ENCODE measurements around the gene MRGPRF.

Gene MRGPRF

GRCh38 chr11:69033431-69033830, 20.4 kb upstream of the MRGPRF start:
- no peaks in the 10 kb centered on the region for H3K4me1 ChIP-seq (ENCODE audit: insufficient read depth, low read length, poor library complexity, severe bottlenecking)
- H3K4me3 ChIP-seq (ENCODE audit: low read length, poor library complexity, severe bottlenecking): no peak overlapping the region
- H3K9me3 ChIP-seq (ENCODE audit: insufficient read depth, low read depth, low read length): no peaks in the 10 kb centered on the region
- H3K79me2 ChIP-seq (ENCODE audit: insufficient read depth, low read length): no peaks in the 10 kb centered on the region
- H3K4me2 ChIP-seq (ENCODE audit: low read depth, low read length, poor library complexity, severe bottlenecking): no peak overlapping the region
- TF ChIP-seq CTCF (conservative IDR thresholded peaks at IDR 0.05; ENCODE audit: low read length): no peak
- TF ChIP-seq EZH2phosphoT487 (IDR thresholded peaks at IDR 0.05; ENCODE audit: borderline replicate concordance): no peak
- H3K9ac ChIP-seq (ENCODE audit: low read depth, low read length, poor library complexity, severe bottlenecking): no peak overlapping the region
- H3F3A ChIP-seq (ENCODE audit: low read depth): no peaks in the 10 kb centered on the region
- H3K9me2 ChIP-seq (replicated peaks; ENCODE audit: low read depth, low read length): no peaks in the 10 kb centered on the region
- H3K36me3 ChIP-seq (ENCODE audit: insufficient read depth, low read length): no peaks in the 10 kb centered on the region
- no peaks in the 10 kb centered on the region for H3K27me3 ChIP-seq (ENCODE audit: insufficient read depth, low read length, poor library complexity, severe bottlenecking)
- no peaks in the 10 kb centered on the region for H4K20me1 ChIP-seq (ENCODE audit: insufficient read depth, low read length, poor library complexity, severe bottlenecking)
- H2AFZ ChIP-seq (ENCODE audit: low read length): no peak overlapping the region

- no peaks in the 10 kb centered on the region for H4K20me1 ChIP-seq (ENCODE audit: insufficient read depth, low read length, poor library complexity, severe bottlenecking)
- TF ChIP-seq CTCF (conservative IDR thresholded peaks at IDR 0.05; ENCODE audit: low read length) (no peak), EZH2phosphoT487 (IDR thresholded peaks at IDR 0.05; ENCODE audit: borderline replicate concordance) (no peak)
- H3K9ac ChIP-seq (ENCODE audit: low read depth, low read length, poor library complexity, severe bottlenecking): no peak overlapping the region
- no peaks in the 10 kb centered on the region for H3K4me1 ChIP-seq (ENCODE audit: insufficient read depth, low read length, poor library complexity, severe bottlenecking)
- H3K9me3 ChIP-seq (ENCODE audit: insufficient read depth, low read depth, low read length): no peaks in the 10 kb centered on the region
- no peaks in the 10 kb centered on the region for H3F3A ChIP-seq (ENCODE audit: low read depth)
- H3K79me2 ChIP-seq (ENCODE audit: insufficient read depth, low read length): no peaks in the 10 kb centered on the region
- H2AFZ ChIP-seq (ENCODE audit: low read length): no peak overlapping the region
- no peaks in the 10 kb centered on the region for H3K9me2 ChIP-seq (replicated peaks; ENCODE audit: low read depth, low read length)
- H3K4me3 ChIP-seq (ENCODE audit: low read length, poor library complexity, severe bottlenecking): no peak overlapping the region
- no peak overlapping the region for H3K4me2 ChIP-seq (ENCODE audit: low read depth, low read length, poor library complexity, severe bottlenecking)
- H3K27me3 ChIP-seq (ENCODE audit: insufficient read depth, low read length, poor library complexity, severe bottlenecking): no peaks in the 10 kb centered on the region
- no peaks in the 10 kb centered on the region for H3K36me3 ChIP-seq (ENCODE audit: insufficient read depth, low read length)
Observed at GRCh38 chr11:69032833-69033232, 19.8 kb upstream of the MRGPRF start.

GRCh38 chr11:69030301-69030700, 17.3 kb upstream of the MRGPRF start:
- H3K9me2 ChIP-seq (replicated peaks; ENCODE audit: low read depth, low read length): no peaks in the 10 kb centered on the region
- no peaks in the 10 kb centered on the region for H3K36me3 ChIP-seq (ENCODE audit: insufficient read depth, low read length)
- no peaks in the 10 kb centered on the region for H3K27me3 ChIP-seq (ENCODE audit: insufficient read depth, low read length, poor library complexity, severe bottlenecking)
- TF ChIP-seq CTCF (conservative IDR thresholded peaks at IDR 0.05; ENCODE audit: low read length) (no peak), EZH2phosphoT487 (IDR thresholded peaks at IDR 0.05; ENCODE audit: borderline replicate concordance) (no peak)
- no peaks in the 10 kb centered on the region for H3K9me3 ChIP-seq (ENCODE audit: insufficient read depth, low read depth, low read length)
- no peak overlapping the region for H2AFZ ChIP-seq (ENCODE audit: low read length)
- no peak overlapping the region for H3K4me2 ChIP-seq (ENCODE audit: low read depth, low read length, poor library complexity, severe bottlenecking)
- no peak overlapping the region for H3K4me3 ChIP-seq (ENCODE audit: low read length, poor library complexity, severe bottlenecking)
- H4K20me1 ChIP-seq (ENCODE audit: insufficient read depth, low read length, poor library complexity, severe bottlenecking): no peaks in the 10 kb centered on the region
- no peak overlapping the region for H3K9ac ChIP-seq (ENCODE audit: low read depth, low read length, poor library complexity, severe bottlenecking)
- no peaks in the 10 kb centered on the region for H3K4me1 ChIP-seq (ENCODE audit: insufficient read depth, low read length, poor library complexity, severe bottlenecking)
- no peaks in the 10 kb centered on the region for H3F3A ChIP-seq (ENCODE audit: low read depth)
- H3K79me2 ChIP-seq (ENCODE audit: insufficient read depth, low read length): no peaks in the 10 kb centered on the region

Measured in Loucy (cell line).